PC-9 (cell line): ENCODE measurements around the gene KLHDC8A.

Source experiments
- EZH2 ChIP-seq: fragments of 200-600 bp; sonication (generic); IDR thresholded peaks from 2 replicates; pipeline ENCODE4 v1.8.0; 2017; ENCODE audit warnings: antibody characterized with exemption, low read depth
- TF ChIP-seq, protein P1 (sequence below): fragments of 200-600 bp; sonication (generic); conservative IDR thresholded peaks from 2 replicates; pipeline ENCODE4 v1.6.1; 2017; ENCODE audit warnings: mixed run types, antibody characterized with exemption, mild to moderate bottlenecking, moderate library complexity

DNA sequence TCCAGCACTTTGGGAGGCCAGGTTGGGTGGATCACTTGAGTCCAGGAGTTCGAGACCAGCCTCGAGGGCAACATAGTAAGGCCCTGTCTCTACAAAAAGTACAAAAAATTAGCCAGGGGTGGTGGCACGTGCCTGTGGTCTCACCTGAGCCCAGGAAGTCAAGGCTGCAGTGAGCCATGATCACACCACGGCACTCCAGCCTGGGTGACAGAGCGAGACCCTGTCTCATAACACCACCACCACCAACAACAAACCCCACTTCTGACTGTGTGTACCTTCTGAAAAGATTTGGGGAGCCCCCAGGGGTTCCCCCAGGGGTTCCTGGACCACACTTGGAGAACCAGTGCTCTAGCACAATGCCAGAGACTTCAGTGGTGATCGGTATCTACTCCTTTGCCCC lies 65.1 kb downstream of the KLHDC8A start:
- TF ChIP-seq, protein P1, sequence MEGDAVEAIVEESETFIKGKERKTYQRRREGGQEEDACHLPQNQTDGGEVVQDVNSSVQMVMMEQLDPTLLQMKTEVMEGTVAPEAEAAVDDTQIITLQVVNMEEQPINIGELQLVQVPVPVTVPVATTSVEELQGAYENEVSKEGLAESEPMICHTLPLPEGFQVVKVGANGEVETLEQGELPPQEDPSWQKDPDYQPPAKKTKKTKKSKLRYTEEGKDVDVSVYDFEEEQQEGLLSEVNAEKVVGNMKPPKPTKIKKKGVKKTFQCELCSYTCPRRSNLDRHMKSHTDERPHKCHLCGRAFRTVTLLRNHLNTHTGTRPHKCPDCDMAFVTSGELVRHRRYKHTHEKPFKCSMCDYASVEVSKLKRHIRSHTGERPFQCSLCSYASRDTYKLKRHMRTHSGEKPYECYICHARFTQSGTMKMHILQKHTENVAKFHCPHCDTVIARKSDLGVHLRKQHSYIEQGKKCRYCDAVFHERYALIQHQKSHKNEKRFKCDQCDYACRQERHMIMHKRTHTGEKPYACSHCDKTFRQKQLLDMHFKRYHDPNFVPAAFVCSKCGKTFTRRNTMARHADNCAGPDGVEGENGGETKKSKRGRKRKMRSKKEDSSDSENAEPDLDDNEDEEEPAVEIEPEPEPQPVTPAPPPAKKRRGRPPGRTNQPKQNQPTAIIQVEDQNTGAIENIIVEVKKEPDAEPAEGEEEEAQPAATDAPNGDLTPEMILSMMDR = no peak
- TF ChIP-seq EZH2 = no peak
